GM12891 (cell line): ENCODE measurements around the gene PCDHA12.

Source experiments
- DNase-seq: peaks from one replicate; pipeline ENCODE4 v3.0.0; 2011; ENCODE audit warnings: low spot score; ENCODE audit not compliant: insufficient read length
- FAIRE-seq: peaks from 2 replicates; lab custom pipeline; 2011; peaks lifted over from hg19 to GRCh38; lab: Jason Lieb, UNC
- PAX5 ChIP-seq: IDR thresholded peaks from 2 replicates; pipeline ENCODE4 v1.6.1; 2011; ENCODE audit warnings: low read length, moderate library complexity, mild to moderate bottlenecking; ENCODE audit not compliant: insufficient read depth, severe bottlenecking
- POLR2A ChIP-seq: IDR thresholded peaks from 2 replicates; pipeline ENCODE4 v1.6.1; 2011; ENCODE audit warnings: low read depth, low read length, control low read depth
- POLR2AphosphoS5 ChIP-seq: IDR thresholded peaks from 2 replicates; pipeline ENCODE4 v1.6.1; 2011; ENCODE audit warnings: low read depth, low read length, control low read depth
- POU2F2 ChIP-seq: IDR thresholded peaks from 2 replicates; pipeline ENCODE4 v1.6.1; 2011; ENCODE audit warnings: low read depth, mild to moderate bottlenecking, control low read depth, low read length, moderate library complexity
- SPI1 ChIP-seq: IDR thresholded peaks from 2 replicates; pipeline ENCODE4 v1.6.1; 2011; ENCODE audit warnings: low read depth, low read length, control low read depth
- TAF1 ChIP-seq: IDR thresholded peaks from 2 replicates; pipeline ENCODE4 v1.6.1; 2011; ENCODE audit warnings: low read depth, low read length, control low read depth

The PCDHA12 gene

DNA sequence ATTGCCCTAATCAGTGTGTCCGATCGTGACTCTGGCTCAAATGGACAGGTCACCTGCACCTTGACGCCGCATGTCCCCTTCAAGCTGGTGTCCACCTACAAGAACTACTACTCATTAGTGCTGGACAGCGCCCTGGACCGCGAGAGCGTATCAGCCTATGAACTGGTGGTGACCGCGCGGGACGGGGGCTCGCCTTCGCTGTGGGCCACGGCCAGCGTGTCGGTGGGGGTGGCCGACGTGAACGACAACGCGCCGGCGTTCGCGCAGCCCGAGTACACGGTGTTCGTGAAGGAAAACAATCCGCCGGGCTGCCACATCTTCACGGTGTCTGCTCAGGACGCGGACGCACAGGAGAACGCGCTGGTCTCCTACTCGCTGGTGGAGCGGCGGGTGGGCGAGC lies 8.3 kb downstream of the PCDHA12 start:
- TF ChIP-seq TAF1 (no peak), POLR2A (no peak), POU2F2 (no peak), POLR2AphosphoS5 (no peak), SPI1 (no peak), PAX5 (no peak)

DNA sequence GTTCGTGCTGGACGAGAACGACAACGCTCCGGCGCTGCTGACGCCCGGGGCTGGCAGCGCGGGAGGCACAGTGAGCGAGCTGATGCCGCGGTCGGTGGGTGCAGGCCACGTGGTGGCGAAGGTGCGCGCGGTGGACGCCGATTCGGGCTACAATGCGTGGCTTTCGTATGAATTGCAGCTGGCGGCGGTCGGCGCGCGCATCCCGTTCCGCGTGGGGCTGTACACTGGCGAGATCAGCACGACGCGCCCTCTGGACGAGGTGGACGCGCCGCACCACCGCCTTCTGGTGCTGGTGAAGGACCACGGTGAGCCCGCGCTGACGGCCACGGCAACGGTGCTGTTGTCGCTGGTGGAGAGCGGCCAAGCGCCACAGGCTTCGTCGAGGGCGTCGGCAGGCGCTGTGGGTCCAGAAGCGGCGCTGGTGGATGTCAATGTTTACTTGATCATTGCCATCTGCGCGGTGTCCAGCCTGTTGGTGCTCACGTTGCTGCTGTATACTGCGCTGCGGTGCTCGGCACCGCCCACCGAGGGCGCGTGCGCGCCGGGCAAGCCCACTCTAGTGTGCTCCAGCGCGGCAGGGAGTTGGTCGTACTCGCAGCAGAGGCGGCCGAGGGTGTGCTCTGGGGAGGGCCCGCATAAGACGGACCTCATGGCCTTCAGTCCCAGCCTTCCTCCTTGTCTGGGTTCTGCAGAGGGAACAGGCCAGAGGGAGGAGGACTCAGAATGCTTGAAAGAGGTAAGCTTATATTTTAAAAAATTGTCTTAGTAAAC lies 9.0 kb downstream of the PCDHA12 start:
- TF ChIP-seq SPI1 = no peak
- TF ChIP-seq POLR2A = no peak
- no peak for TF ChIP-seq PAX5
- TF ChIP-seq TAF1 = no peak
- TF ChIP-seq POLR2AphosphoS5 = no peak
- TF ChIP-seq POU2F2 = no peak
- DNase-seq (no peak), FAIRE-seq (no peak)

More for the DNA sequence above, 8.3 kb downstream of the PCDHA12 start:
- no peak for FAIRE-seq
- DNase-seq = no peak

DNA sequence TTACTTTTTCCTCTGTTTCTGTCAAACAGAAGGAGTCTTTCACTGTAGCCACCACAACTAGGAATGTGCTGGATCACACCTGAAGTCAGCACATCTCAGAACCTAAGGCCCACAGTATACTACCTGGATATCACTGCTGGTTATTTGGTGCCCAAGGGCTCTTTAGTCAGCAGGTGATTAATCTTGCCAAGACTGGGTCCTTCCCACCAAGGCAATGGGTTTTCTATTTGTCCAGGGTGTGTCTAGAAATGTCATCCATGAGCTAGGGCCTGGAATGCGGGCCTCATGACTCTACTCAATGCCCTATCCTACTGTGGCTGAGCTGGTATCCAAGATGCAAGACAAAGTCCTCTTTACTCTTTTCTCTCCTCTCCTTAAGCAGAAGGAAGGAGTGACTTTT lies 41.2 kb downstream of the PCDHA12 start:
- DNase-seq = no peak
- FAIRE-seq = no peak
- TF ChIP-seq PAX5 (no peak), POLR2A (no peak), POU2F2 (no peak), POLR2AphosphoS5 (no peak)

DNA sequence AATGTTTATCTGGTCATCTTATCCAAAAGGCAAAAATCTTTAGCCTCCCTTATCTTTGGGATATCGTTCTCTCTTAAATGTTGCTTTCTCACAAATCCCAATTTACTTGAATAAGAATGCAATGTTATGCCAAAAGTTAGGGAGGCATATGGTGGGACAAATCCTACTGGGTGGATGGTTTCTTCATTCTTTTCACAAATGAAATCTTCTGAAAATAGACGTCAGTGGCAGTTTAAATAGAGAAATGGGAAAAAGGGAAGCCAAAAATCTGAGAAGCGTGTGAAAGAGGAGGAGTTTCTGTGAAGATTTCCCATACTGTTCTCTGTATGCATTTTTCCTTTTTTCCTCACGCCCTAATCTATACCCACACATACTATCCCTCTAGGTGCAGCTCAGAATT lies 48.5 kb downstream of the PCDHA12 start:
- FAIRE-seq = no peak
- no peak for DNase-seq
- TF ChIP-seq PAX5 (no peak), SPI1 (no peak), POU2F2 (no peak), POLR2AphosphoS5 (no peak)

DNA sequence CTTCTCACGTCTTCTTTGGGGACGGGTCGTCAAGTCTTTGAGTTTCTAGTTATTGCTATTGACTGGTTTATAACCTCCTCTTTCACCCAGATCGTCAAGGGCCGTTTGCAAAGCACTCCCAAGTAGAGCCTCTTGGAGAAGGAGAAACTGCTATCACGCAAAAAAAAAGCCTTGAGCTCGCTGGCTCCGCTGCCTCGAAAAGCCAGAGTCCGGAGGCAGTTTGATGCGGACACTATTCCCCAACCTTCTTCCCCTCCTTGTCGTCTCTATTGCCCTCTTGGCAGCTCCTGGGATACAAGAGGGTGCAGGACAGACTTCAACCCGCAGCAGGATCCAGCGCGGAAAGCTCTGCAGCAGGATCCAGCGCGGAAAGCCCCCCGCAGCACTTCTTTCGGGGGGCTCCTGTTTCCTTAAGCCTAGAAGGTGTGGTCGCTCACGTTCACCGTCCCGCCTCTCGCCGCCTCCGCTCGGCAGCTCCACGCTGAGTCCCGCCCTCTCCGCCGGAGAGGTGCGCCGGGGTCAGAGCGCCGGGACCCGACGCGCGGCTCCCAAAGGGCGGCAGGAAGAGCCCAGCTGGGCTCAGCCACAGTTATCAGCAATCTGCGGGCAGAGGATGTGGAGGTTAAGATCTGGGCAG lies 50.8 kb downstream of the PCDHA12 start, which contains the start of gene PCDHAC1:
Gene PCDHAC1, plus strand, starts transcription at position 494 of the 637 bp plus-strand sequence. CDS start 594 bp downstream, outside the sequence.
- FAIRE-seq (no peak), DNase-seq (no peak)
- no peak for TF ChIP-seq SPI1
- no peak for TF ChIP-seq POLR2A
- TF ChIP-seq TAF1 = no peak
- no peak for TF ChIP-seq POLR2AphosphoS5
- no peak for TF ChIP-seq POU2F2
- TF ChIP-seq PAX5 = no peak

DNA sequence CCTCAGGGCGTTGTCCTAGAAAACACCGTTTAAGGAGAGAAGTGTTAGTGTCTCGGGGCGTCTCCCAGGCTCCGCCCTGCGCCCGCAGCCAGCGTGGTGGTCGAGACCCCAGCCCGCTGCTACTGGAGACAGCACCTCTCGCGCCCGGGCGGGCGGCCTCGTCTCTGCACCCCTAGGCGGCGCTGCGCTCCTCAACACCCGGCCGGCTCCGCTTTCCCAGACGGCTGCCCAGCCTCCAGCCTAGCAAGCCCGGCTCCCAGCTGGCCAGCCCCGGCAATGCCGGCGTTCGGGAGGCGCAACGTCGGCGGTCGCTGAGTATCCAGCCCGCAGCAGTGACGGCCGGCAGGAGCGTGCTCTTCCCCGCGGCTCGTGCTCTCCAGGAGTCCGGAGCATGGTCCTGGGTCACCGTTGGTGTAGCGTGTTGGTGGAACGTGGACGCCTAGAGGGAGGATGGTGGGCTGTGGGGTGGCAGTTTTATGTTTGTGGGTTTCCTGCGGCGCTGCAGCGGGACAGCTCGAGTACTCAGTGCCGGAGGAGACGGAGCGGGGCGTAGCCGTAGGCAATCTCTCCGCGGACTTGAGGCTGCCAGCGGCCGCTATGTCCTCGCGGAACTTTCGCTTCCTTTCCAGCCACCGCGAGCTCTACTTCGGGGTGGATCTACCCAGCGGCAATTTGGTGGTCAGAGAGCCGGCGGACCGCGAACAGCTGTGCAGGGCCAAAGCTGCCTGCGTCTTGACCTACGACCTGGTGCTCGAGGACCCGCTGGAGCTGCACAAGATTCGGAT lies 51.5 kb downstream of the PCDHA12 start:
- FAIRE-seq (no peak), DNase-seq (no peak)
- TF ChIP-seq POLR2A (no peak), SPI1 (no peak), POLR2AphosphoS5 (no peak), PAX5 (no peak), POU2F2 (no peak), TAF1 (no peak)

DNA sequence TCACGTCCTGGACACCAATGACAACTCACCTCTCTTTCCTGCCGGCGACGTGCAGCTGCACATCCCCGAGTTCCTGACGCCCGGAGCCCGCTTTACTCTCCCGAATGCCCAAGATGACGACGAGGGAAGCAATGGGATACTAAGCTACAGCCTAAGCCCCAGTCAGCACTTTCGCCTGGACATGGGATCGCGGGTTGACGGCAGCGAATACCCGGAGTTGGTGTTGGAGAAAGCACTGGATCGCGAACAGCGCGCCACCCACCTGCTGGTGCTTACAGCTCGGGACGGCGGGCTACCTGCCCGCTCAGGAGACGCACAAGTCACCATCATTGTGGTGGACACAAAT lies 52.1 kb downstream of the PCDHA12 start:
- FAIRE-seq (no peak), DNase-seq (no peak)

More for the DNA sequence above, 52.1 kb downstream of the PCDHA12 start:
- TF ChIP-seq POLR2AphosphoS5 = no peak
- TF ChIP-seq TAF1 = no peak
- TF ChIP-seq POLR2A = no peak
- no peak for TF ChIP-seq POU2F2
- no peak for TF ChIP-seq SPI1
- TF ChIP-seq PAX5 = no peak
